Brain microvascular endothelial cell (primary cell): Measurements from ENCODE around the gene MEGF11.

ENCODE experiments used
- DNase-seq: peaks from one replicate; pipeline ENCODE4 v3.0.0-alpha.2; 2020
- H3K27ac ChIP-seq: fragments of 250-450 bp; sonication (Bioruptor Pico); 2 replicates; pipeline ENCODE4 v1.5.1; 2020; ENCODE audit warnings: mild to moderate bottlenecking, moderate library complexity
- H3K27me3 ChIP-seq: fragments of 250-450 bp; sonication (Bioruptor Pico); replicated peaks from 2 replicates; pipeline ENCODE4 v1.5.1; 2020; ENCODE audit warnings: mild to moderate bottlenecking
- H3K36me3 ChIP-seq: fragments of 250-450 bp; sonication (Bioruptor Pico); replicated peaks from 2 replicates; pipeline ENCODE4 v1.5.1; 2020; ENCODE audit warnings: mild to moderate bottlenecking
- H3K4me3 ChIP-seq: 2 replicates; pipeline ENCODE4 v1.5.1; 2011; ENCODE audit warnings: low read depth, mild to moderate bottlenecking, control low read depth, low read length, moderate library complexity
- CTCF ChIP-seq: IDR thresholded peaks from 2 replicates; pipeline ENCODE4 v1.5.1; 2011; ENCODE audit warnings: low read depth, mild to moderate bottlenecking, moderate library complexity, low read length, control low read depth, inconsistent platforms; ENCODE audit errors: missing control alignments
- in situ Hi-C: cut with HindIII; loops from 2 replicates; pipeline ENCODE4 v1.10.0; 2017; ENCODE audit warnings: low sequenced_read_pairs, low pct_ligation_motif_present

MEGF11 gene

DNA sequence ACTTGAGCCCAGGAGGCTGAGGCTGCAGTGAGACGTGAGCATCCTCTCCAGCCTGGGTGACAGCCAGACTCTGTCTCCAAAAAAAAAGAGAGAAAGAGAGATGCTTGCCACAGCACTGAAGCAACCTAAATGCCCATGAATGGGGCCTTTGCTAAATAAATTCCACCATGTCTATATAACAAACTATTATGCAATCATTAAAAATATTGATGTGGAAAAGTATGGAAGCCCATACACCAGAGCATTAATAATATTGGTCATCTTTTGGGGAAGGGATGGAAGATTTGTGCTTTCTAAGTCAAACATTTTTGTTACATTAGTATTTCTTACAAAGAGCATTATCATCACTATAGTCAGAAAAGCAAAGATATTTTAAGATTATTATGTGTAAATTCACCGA lies 116.6 kb downstream of the MEGF11 start:
- Histone ChIP-seq H3K27ac (no peak overlapping the region), H3K36me3 (no peaks in the 10 kb centered on the region), H3K4me3 (no peak overlapping the region), H3K27me3 (peaks cover 5% of the 10 kb centered on the region)
- in situ Hi-C loops, result no loop called here
- TF ChIP-seq CTCF, result no peak
- no peak for DNase-seq

DNA sequence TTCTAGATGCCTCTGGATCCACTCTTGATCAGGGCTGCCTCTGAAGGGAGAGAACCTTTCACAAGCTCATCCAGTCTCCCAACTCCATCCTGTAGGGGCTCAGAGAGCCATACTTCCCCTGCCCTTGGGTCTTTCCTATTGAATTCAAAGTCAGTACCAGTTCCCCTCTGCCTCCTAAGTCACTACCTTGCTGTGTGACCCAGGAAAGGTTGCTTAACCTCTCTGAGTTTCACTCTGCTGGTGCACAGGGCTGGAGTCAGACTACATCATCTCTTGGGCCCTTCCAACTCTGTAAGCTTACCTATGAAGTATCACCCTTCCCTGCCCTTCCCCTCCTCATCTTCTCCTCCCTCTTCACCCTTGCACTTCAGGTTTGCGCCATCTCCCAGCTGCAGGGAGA lies 117.9 kb downstream of the MEGF11 start:
- in situ Hi-C loops, result no loop called here
- peaks cover 3% of the 10 kb centered on the region for H3K27me3 ChIP-seq
- TF ChIP-seq CTCF, result no peak

DNA sequence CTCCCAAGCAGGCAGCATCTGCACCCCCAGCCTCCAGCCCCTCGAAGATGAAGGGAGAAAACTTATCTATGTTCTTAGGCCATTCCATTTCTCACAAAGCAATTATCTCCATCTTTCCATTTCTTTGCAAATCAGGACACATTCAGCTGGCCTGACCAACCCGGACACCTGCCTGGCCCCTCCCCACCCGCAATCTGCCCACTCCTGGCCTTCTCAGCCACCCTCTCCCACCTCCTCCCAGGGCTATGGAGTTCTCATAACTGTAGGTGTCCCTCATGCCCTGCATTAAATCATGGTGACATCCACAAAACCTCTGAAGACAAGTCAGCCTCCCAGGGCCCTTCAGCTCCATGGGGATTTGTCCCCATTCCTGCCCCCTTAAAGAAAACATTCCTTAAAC lies 119.3 kb downstream of the MEGF11 start:
- no peak for TF ChIP-seq CTCF
- Histone ChIP-seq H3K36me3 (no peaks in the 10 kb centered on the region), H3K4me3 (no peak overlapping the region), H3K27me3 (peaks cover 9% of the 10 kb centered on the region), H3K27ac (no peak overlapping the region)
- no peak for DNase-seq
- in situ Hi-C loops, result no loop called here

More for the DNA sequence above, 117.9 kb downstream of the MEGF11 start:
- H3K36me3 ChIP-seq, result no peaks in the 10 kb centered on the region
- DNase-seq, result no peak
- H3K4me3 ChIP-seq, result no peak overlapping the region
- H3K27ac ChIP-seq, result no peak overlapping the region

GRCh38 chr15:66133247-66133885 lies 120.2 kb downstream of the MEGF11 start:
- TF ChIP-seq CTCF, result no peak
- Histone ChIP-seq H3K4me3 (no peak overlapping the region), H3K36me3 (no peaks in the 10 kb centered on the region), H3K27ac (no peak overlapping the region), H3K27me3 (peaks cover 14% of the 10 kb centered on the region)
- DNase-seq, result no peak
- in situ Hi-C loops, result no loop called here

DNA sequence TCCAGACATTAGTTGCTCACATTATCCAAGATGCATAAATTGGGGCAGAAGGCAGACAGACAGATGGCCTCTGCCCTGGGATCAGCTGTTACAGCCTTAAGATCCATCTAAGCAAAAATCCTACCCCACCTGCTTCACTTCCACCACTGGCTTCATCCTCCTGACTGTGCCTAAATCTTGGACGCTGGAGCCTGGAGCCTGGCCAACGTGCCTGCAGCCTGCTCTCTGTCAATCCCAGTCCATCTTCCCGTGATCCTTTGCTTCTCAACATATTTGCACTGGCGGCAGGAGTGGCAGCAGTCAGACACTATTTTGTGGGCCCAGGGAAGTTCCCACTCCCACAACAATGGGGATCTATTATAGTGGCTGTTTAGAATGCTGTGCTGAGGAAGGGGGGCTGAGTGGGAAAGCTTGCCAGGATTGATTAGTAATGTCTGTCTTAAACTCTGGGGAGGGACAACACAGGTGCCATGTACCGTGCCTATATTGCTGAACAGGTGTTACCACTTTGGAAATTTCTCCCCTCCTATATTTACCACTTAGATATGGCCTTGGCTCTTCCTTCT lies 121.2 kb downstream of the MEGF11 start:
- H3K27ac ChIP-seq, result no peak overlapping the region
- H3K36me3 ChIP-seq, result no peaks in the 10 kb centered on the region
- no peak for TF ChIP-seq CTCF
- no peak overlapping the region for H3K4me3 ChIP-seq
- no peak for DNase-seq
- H3K27me3 ChIP-seq, result peaks cover 19% of the 10 kb centered on the region
- in situ Hi-C loops, result no loop called here

DNA sequence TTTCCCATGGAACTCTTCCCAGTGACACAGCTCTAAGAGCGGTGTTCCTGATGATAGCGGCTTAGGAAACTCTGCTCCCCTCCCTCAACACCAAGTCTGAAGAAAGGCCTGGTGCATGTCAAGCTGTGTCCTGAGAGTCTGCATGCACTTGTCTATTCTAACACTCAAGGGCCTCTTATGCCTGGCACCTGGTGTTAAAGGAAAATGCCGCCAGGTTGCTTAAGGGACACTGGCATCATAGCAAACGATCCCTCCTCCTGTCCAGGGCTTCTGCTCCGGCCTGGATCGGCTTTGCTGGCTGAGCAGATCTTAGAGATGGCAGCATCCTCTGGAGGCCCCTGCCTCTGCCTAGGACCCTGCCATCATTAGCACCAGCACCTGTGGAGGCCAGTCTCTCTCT lies 121.7 kb downstream of the MEGF11 start:
- TF ChIP-seq CTCF, result no peak
- H3K36me3 ChIP-seq, result no peaks in the 10 kb centered on the region
- in situ Hi-C loops, result no loop called here
- no peak overlapping the region for H3K27ac ChIP-seq
- H3K4me3 ChIP-seq, result no peak overlapping the region
- no peak for DNase-seq
- H3K27me3 ChIP-seq, result peaks cover 21% of the 10 kb centered on the region
